Frontal cortex (tissue), 4 donors: ENCODE data around the gene OLFML1. TPM values are rescaled to one million over a fixed set of nuclear protein-coding genes. Genes with fewer than 3 reads are reported as not detected.

ENCODE experiments used
- DNase-seq, 2 donors: peaks; one replicate each; pipeline ENCODE4 v3.0.0; 2012; ENCODE audit warnings: low spot score in 2 of 2
- FAIRE-seq: peaks from 2 replicates; lab custom pipeline; 2012; peaks lifted over from hg19 to GRCh38; lab: Jason Lieb, UNC
- total RNA-seq: library from RNA; depleted of rRNA; stranded (reverse); fragments of >200 nt; gene quantifications from one replicate; pipeline ENCODE4 v1.2.3, GENCODE V29; 2014
- donor health status: control.
- donor health status: control.
- donor health status: control.

OLFML1 gene
- total RNA-seq, 1 donor from 2014 or later, result 1.6 TPM

- FAIRE-seq, result no peak
- DNase-seq, result no peak
These were observed 14.2 kb upstream of the OLFML1 start for GRCh38 chr11:7471071-7471470.

GRCh38 chr11:7473717-7474116 lies 11.6 kb upstream of the OLFML1 start:
- no peak for FAIRE-seq
- no peak for DNase-seq

GRCh38 chr11:7480113-7480512 lies 5.2 kb upstream of the OLFML1 start:
- DNase-seq, result no peak
- FAIRE-seq, result no peak

GRCh38 chr11:7484131-7484530 lies 1.2 kb upstream of the OLFML1 start:
- DNase-seq (no peak), FAIRE-seq (no peak)

- no peak for DNase-seq
- no peak for FAIRE-seq
These were observed 661 bp upstream of the OLFML1 start for GRCh38 chr11:7484645-7485044.

GRCh38 chr11:7486098-7486780 lies 933 bp downstream of the OLFML1 start:
- FAIRE-seq (no peak), DNase-seq (no peak)

GRCh38 chr11:7486781-7487140 lies 1.5 kb downstream of the OLFML1 start:
- FAIRE-seq (no peak), DNase-seq (no peak)

- DNase-seq, result no peak
- FAIRE-seq, result no peak
These were observed 2.1 kb downstream of the OLFML1 start for GRCh38 chr11:7487360-7487759.

- no peak for FAIRE-seq
- no peak for DNase-seq
These were observed 3.4 kb downstream of the OLFML1 start for GRCh38 chr11:7488681-7489080.

- no peak for FAIRE-seq
- DNase-seq, result no peak
These were observed 4.1 kb downstream of the OLFML1 start for GRCh38 chr11:7489376-7489775.

GRCh38 chr11:7490054-7490453 lies 4.7 kb downstream of the OLFML1 start:
- FAIRE-seq (no peak), DNase-seq (no peak)

- no peak for FAIRE-seq
- no peak for DNase-seq
These were observed 5.2 kb downstream of the OLFML1 start for GRCh38 chr11:7490535-7490934.

GRCh38 chr11:7492253-7492652 lies 6.9 kb downstream of the OLFML1 start:
- DNase-seq (no peak), FAIRE-seq (no peak)

GRCh38 chr11:7493670-7494069 lies 8.4 kb downstream of the OLFML1 start:
- FAIRE-seq (no peak), DNase-seq (no peak)

- FAIRE-seq (no peak), DNase-seq (no peak)
These were observed 8.9 kb downstream of the OLFML1 start for GRCh38 chr11:7494086-7494745.

GRCh38 chr11:7495882-7496551 lies 10.7 kb downstream of the OLFML1 start:
- DNase-seq (no peak), FAIRE-seq (no peak)

- no peak for FAIRE-seq
- DNase-seq, result no peak
These were observed 12.9 kb downstream of the OLFML1 start for GRCh38 chr11:7498193-7498592.

GRCh38 chr11:7499081-7499480 lies 13.8 kb downstream of the OLFML1 start:
- FAIRE-seq (no peak), DNase-seq (no peak)

GRCh38 chr11:7500251-7500650 lies 14.9 kb downstream of the OLFML1 start:
- FAIRE-seq (no peak), DNase-seq (no peak)

- no peak for DNase-seq
- FAIRE-seq, result no peak
These were observed 15.9 kb downstream of the OLFML1 start for GRCh38 chr11:7501251-7501650.

GRCh38 chr11:7501894-7502293 lies 16.6 kb downstream of the OLFML1 start:
- no peak for FAIRE-seq
- no peak for DNase-seq
